OCI-LY7 (cell line): Measurements from ENCODE around the gene GPR61. TPM values are rescaled to one million over a fixed set of nuclear protein-coding genes. Genes with fewer than 3 reads are reported as not detected.

ENCODE experiments used
- BruUV-seq: library from RNA; stranded (reverse); fragments of 400-500 nt; replicated peaks from 2 replicates; lab custom pipeline; 2021; lab: Mats Ljungman, UMichigan
- CTCF ChIA-PET: fragments of 300-600 bp; sonication (Branson Sonifier 250); formaldehyde crosslinking; loops from one replicate; lab custom pipeline; 2022; ENCODE audit warnings: antibody characterized with exemption; ENCODE audit not compliant: unreplicated experiment; lab: Charles Lee
- POLR2A ChIA-PET: fragments of 300-600 bp; sonication (Branson Sonifier 250); formaldehyde crosslinking; loops from one replicate; lab custom pipeline; 2022; ENCODE audit warnings: antibody characterized with exemption; lab: Charles Lee
- DNase-seq: peaks from one replicate; pipeline ENCODE4 v3.0.0-alpha.2; 2015; ENCODE audit warnings: low spot score
- H2AFZ ChIP-seq: fragments of 200-600 bp; sonication (generic), shearing (Covaris generic); 2 replicates; pipeline ENCODE4 v1.6.1; 2014; ENCODE audit warnings: mild to moderate bottlenecking, antibody characterized with exemption, low read length, moderate library complexity
- H3K27ac ChIP-seq: fragments of 200-600 bp; sonication (generic); 2 replicates; pipeline ENCODE4 v1.5.1; 2014; ENCODE audit warnings: mixed run types, low read depth, mild to moderate bottlenecking, moderate library complexity, low read length, inconsistent platforms; ENCODE audit not compliant: poor library complexity, severe bottlenecking
- H3K36me3 ChIP-seq: fragments of 200-600 bp; sonication (generic); 2 replicates; pipeline ENCODE4 v1.6.1; 2014; ENCODE audit warnings: mild to moderate bottlenecking, antibody characterized with exemption, low read length, moderate library complexity, mixed read lengths; ENCODE audit not compliant: insufficient read depth
- H3K4me1 ChIP-seq: fragments of 200-600 bp; sonication (generic); 2 replicates; pipeline ENCODE4 v1.5.1; 2014; ENCODE audit warnings: mild to moderate bottlenecking, low read length; ENCODE audit not compliant: insufficient read depth, poor library complexity, severe bottlenecking
- H3K4me2 ChIP-seq: fragments of 200-600 bp; sonication (generic); 2 replicates; pipeline ENCODE4 v1.6.1; 2014; ENCODE audit warnings: mild to moderate bottlenecking, low read length
- H3K4me3 ChIP-seq: fragments of 200-600 bp; sonication (generic); 2 replicates; pipeline ENCODE4 v1.5.1; 2014; ENCODE audit warnings: mild to moderate bottlenecking, low read depth, low read length; ENCODE audit not compliant: poor library complexity, severe bottlenecking
- H3K79me2 ChIP-seq: fragments of 200-600 bp; sonication (generic); 2 replicates; pipeline ENCODE4 v1.6.1; 2016; ENCODE audit warnings: low read depth, mild to moderate bottlenecking, low read length, moderate library complexity, mixed read lengths; ENCODE audit not compliant: insufficient read depth
- H3K9me2 ChIP-seq: fragments of 200-600 bp; sonication (generic); 2 replicates; pipeline ENCODE4 v1.6.1; 2016; ENCODE audit warnings: mild to moderate bottlenecking, low read length, mixed read lengths; ENCODE audit not compliant: insufficient read depth
- H3K9me3 ChIP-seq: fragments of 200-600 bp; sonication (generic); 2 replicates; pipeline ENCODE4 v1.6.1; 2014; ENCODE audit warnings: mild to moderate bottlenecking, mixed run types, low read length, mixed read lengths
- H4K20me1 ChIP-seq: fragments of 200-600 bp; sonication (generic); 2 replicates; pipeline ENCODE4 v1.6.1; 2014; ENCODE audit warnings: mild to moderate bottlenecking, antibody characterized with exemption, low read length, moderate library complexity, mixed read lengths; ENCODE audit not compliant: insufficient read depth
- CTCF ChIP-seq: fragments of 200-600 bp; sonication (generic); conservative IDR thresholded peaks from 2 replicates; pipeline ENCODE4 v1.5.1; 2014; ENCODE audit warnings: mild to moderate bottlenecking, antibody characterized with exemption, low read length, moderate library complexity, mixed read lengths
- EZH2phosphoT487 ChIP-seq: fragments of 200-600 bp; sonication (generic); IDR thresholded peaks from 2 replicates; pipeline ENCODE4 v1.6.1; 2018; ENCODE audit warnings: low read depth, borderline replicate concordance, mild to moderate bottlenecking, mixed run types, antibody characterized with exemption, low read length, moderate library complexity, mixed read lengths
- intact Hi-C: fragments of 100-400 bp; cut with micrococcal nuclease; formaldehyde crosslinking; loops from one replicate; pipeline ENCODE4 v1.10.0; 2022; ENCODE audit not compliant: unreplicated experiment
- total RNA-seq, 2 experiments: library from RNA; depleted of rRNA in 1 of 2; stranded (reverse); fragments of >200 nt in 1 of 2; shearing (Covaris generic) in 1 of 2; gene quantifications; 2 replicates each; pipeline ENCODE4 v1.2.3, GENCODE V29; 2014 to 2022

Gene GPR61
- total RNA-seq, 2 experiments from 2014 or later = not detected

GRCh38 chr1:109589679-109590078 is 50.0 kb downstream of the GPR61 start:
- no peak for DNase-seq
- H3K4me3 ChIP-seq = no peak overlapping the region
- peaks cover 90% of the 10 kb centered on the region for H3K36me3 ChIP-seq
- intact Hi-C loops = no loop called here
- BruUV-seq = no TSS peak
- H3K9me2 ChIP-seq = no peaks in the 10 kb centered on the region
- H3K27ac ChIP-seq = no peak overlapping the region
- TF ChIP-seq EZH2phosphoT487 (no peak), CTCF (no peak)
- ChIA-PET CTCF (no interaction called here), POLR2A (interaction anchor here (0.7 kb wide), 1 partner anchor 63 kb away, joined by 3 read pairs; no protein-coding TSS in a partner anchor)
- H2AFZ ChIP-seq = no peak overlapping the region
- no peaks in the 10 kb centered on the region for H4K20me1 ChIP-seq
- no peaks in the 10 kb centered on the region for H3K9me3 ChIP-seq
- no peaks in the 10 kb centered on the region for H3K79me2 ChIP-seq
- no peaks in the 10 kb centered on the region for H3K4me1 ChIP-seq
- H3K4me2 ChIP-seq = no peak overlapping the region

GRCh38 chr1:109592916-109593315 is 53.2 kb downstream of the GPR61 start:
- CTCF ChIA-PET = no interaction called here
- no peak for DNase-seq
- TSS peak; percentile 48 for BruUV-seq

More at GRCh38 chr1:109592916-109593315, 53.2 kb downstream of the GPR61 start:
- no peak overlapping the region for H3K4me2 ChIP-seq
- no peaks in the 10 kb centered on the region for H3K9me3 ChIP-seq
- no peaks in the 10 kb centered on the region for H4K20me1 ChIP-seq
- H3K36me3 ChIP-seq = peaks cover 66% of the 10 kb centered on the region
- no peak for TF ChIP-seq EZH2phosphoT487
- no peak for TF ChIP-seq CTCF
- POLR2A ChIA-PET = interaction anchor here (0.6 to 1.3 kb wide), 3 partner anchors 9 to 214 kb away, joined by 3 to 4 read pairs (median 4); no protein-coding TSS in a partner anchor
- H3K27ac ChIP-seq = no peak overlapping the region
- no peaks in the 10 kb centered on the region for H3K9me2 ChIP-seq
- H3K4me1 ChIP-seq = no peaks in the 10 kb centered on the region
- no peaks in the 10 kb centered on the region for H3K79me2 ChIP-seq
- no peak overlapping the region for H2AFZ ChIP-seq
- H3K4me3 ChIP-seq = no peak overlapping the region
- intact Hi-C loops = no loop called here
